Activated effector memory CD4-positive, alpha-beta T cell treated with anti-CD3 and anti-CD28 coated beads, Interleukin-2, amount 50 U/mL, for 16 hours (primary cell): ENCODE results near the gene CLEC2D.
"Not testable (repeated sequence)": the region's sequence is repeated elsewhere in the genome, so short reads cannot be mapped to it uniquely, and the experiment has no call there.

Source experiments
- DNase-seq: peaks from one replicate; pipeline ENCODE4 v3.0.0-alpha.2; 2020

CLEC2D gene

DNA sequence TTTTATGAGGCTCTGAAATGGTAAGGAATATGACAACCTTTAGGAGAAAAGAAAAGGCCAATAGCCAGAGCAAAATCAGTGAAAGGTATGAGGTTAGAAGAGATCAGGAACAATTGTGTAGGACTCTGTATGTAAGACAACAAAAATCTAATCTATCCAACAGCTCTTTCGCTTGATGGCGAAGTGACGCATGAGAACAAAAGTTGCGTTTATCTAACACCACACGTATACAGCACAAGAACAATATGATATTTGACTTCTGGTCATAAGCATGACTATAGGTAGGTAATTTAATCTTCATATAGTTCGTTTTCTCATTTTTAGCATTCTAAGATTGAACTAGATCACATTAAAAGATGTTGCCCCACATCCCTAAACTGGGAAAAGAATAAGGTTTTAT lies 61.9 kb downstream of the CLEC2D start:
- no peak for DNase-seq

- no peak for DNase-seq
Observed at GRCh38 chr12:9731797-9732196, 62.3 kb downstream of the CLEC2D start.

DNA sequence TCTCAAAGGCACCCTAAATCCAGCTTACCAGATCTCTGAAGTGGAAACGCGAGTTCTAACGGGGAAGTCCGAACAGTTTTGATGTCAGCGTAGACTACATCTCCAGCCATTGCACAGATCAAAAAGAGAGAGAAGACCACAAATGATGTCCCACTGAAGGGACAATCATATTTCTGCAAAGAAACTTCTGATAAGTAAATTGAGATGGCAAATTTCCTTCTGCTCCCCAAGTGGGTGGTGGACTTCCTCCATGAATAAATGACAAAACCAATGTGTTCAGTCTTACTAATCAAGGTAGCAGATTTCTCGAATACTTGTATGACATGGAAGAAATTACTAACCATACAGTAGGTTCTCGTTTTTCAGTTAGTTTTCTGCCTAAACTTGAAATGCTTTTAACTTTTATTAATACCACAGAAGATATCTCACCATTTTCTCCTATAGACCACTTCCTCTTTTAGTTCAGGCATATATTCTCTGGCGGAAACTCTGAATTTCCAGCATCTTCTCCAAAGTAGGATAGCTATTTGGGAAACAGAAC lies 63.5 kb downstream of the CLEC2D start, which contains the start of gene CLECL1:
Gene CLECL1, minus strand, starts transcription at position 177 of the 541 bp plus-strand sequence.
- no peak for DNase-seq

DNA sequence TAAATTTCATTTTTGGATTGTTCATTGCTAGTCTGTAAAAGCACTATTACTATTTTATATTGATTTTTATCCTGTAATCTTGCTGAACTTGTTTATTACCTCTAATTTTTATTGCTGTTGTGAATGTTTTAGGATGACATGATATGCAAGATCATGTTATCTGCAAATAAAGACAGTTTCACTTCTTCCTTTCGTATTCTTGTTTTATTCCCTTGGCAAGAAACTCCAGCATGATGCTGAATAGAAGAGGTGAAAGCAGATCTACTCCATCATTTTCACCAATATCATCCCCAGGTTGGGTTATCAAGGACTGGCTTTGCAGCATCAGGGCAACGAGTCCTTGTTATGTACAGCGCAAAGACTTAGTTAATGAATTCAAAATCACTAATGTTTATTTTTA lies 66.1 kb downstream of the CLEC2D start:
- no peak for DNase-seq

GRCh38 chr12:9736936-9737705 lies 67.6 kb downstream of the CLEC2D start:
- DNase-seq, result no peak

DNA sequence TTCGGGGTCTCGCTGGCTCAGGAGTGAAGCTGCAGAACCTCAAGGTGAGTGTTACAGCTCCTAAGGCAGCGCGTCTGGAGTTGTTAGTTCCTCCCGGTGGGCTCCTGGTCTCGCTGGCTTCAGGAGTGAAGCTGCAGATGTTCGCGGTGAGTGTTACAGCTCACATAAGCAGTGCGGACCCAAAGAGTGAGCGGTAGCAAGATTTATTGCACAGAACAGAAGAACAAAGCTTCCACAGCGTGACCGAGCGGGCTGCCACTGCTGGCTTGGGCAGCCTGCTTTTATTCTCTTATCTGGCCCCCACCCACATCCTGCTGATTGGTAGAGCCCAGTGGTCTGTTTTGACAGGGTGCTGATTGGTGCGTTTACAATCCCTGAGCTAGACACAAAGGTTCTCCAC lies 69.4 kb downstream of the CLEC2D start:
- DNase-seq, result not testable (repeated sequence)

DNA sequence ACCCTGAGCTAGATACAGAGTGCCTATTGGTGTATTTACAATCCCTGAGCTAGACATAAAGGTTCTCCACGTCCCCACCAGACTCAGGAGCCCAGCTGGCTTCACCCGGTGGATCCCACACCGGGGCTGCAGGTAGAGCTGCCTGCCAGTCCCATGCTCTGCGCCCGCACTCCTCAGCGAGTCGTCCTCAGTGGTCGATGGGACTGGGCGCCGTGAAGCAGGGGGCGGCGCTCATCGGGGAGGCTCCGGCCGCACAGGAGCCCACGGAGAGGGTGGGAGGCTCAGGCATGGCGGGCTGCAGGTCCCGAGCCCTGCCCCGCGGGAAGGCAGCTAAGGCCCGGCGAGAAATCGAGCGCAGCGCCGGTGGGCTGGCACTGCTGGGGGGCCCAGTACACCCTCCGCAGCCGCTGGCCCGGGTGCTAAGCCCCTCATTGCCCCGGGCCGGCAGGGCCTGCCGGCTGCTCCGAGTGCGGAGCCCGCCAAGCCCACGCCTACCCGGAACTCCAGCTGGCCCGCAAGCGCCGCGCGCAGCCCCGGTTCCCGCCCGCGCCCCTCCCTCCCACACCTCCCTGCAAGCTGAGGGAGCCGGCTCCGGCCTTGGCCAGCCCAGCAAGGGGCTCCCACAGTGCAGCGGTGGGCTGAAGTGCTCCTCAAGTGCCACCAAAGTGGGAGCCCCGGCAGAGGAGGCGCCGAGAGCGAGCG lies 70.0 kb downstream of the CLEC2D start:
- DNase-seq, result not testable (repeated sequence)

DNA sequence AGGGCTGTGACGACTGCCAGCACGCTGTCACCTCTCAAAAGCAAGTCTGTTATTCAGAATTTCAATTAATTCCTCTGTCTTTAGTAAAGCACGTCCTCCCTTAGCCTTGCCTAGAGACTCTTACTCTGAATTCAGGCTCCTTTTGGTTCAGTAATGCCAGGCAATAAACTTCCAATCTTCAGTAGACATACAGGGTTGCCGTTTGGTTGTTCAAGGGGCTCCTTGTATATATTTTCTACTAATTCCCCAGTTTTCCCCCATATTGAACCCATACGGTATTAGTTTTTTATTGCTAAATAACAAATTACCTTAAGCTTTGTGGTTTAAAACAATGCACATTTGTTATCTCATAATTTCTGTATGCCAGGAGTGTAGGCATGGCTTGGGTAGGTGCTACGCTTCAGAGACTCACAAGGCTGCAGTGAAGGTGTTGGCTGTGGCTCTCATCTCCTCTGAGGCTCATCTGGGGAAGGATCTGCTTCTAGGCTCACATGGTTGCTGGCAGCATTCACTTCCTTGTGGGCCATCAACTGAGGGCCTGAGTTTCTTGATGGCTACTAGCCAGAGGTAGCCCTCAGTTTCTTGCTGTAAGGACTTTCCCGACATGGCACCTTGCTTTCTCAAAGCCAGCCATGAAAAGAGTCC lies 70.7 kb downstream of the CLEC2D start:
- no peak for DNase-seq

DNA sequence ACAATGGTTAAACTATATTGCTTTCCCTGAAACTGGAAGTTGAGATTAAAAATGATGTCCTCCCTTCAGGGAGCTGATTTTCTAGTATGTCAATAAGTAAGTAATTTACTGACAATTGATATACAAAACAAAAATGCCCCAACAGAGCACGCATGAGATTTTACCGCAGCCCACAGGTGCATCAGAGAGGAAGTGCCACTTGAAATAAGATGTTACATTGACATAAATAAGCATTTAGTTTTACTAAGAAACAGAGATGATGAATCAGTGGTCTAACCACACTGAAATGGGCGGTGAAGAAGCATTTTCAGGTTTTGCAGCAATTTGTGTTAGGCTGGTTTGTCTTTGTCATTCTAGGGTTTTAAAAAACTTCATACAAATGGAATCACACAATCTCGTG lies 72.2 kb downstream of the CLEC2D start:
- peak; percentile 88 for DNase-seq

- DNase-seq, result peak; percentile 74
Observed at GRCh38 chr12:9742661-9743060, 73.1 kb downstream of the CLEC2D start.

GRCh38 chr12:9745199-9745598 lies 75.7 kb downstream of the CLEC2D start:
- no peak for DNase-seq
